GM13976 (cell line): Measurements from ENCODE around the gene TEX55.

ENCODE experiments used
- DNase-seq: peaks from one replicate; pipeline ENCODE4 v3.0.0; 2012; ENCODE audit warnings: low spot score
- CTCF ChIP-seq: IDR thresholded peaks from 2 replicates; pipeline ENCODE4 v1.5.1; 2012; ENCODE audit warnings: borderline replicate concordance, mild to moderate bottlenecking; ENCODE audit not compliant: insufficient read depth; ENCODE audit errors: extremely low read depth, missing control alignments, control extremely low read depth
- in situ Hi-C: fragments of 300-500 bp; cut with MboI; formaldehyde crosslinking; loops from one replicate; pipeline ENCODE4 v1.12.0; 2022; ENCODE audit warnings: low sequenced_read_pairs, mixed read lengths, inconsistent platforms; ENCODE audit not compliant: unreplicated experiment

TEX55 gene

GRCh38 chr3:119146578-119147375 is 812 bp downstream of the TEX55 start:
- in situ Hi-C loops: no loop called here

GRCh38 chr3:119147494-119147893 is 1.5 kb downstream of the TEX55 start:
- DNase-seq: no peak
- in situ Hi-C loops: no loop called here
- TF ChIP-seq CTCF: no peak

More at GRCh38 chr3:119146578-119147375, 812 bp downstream of the TEX55 start:
- no peak for TF ChIP-seq CTCF
- no peak for DNase-seq

DNA sequence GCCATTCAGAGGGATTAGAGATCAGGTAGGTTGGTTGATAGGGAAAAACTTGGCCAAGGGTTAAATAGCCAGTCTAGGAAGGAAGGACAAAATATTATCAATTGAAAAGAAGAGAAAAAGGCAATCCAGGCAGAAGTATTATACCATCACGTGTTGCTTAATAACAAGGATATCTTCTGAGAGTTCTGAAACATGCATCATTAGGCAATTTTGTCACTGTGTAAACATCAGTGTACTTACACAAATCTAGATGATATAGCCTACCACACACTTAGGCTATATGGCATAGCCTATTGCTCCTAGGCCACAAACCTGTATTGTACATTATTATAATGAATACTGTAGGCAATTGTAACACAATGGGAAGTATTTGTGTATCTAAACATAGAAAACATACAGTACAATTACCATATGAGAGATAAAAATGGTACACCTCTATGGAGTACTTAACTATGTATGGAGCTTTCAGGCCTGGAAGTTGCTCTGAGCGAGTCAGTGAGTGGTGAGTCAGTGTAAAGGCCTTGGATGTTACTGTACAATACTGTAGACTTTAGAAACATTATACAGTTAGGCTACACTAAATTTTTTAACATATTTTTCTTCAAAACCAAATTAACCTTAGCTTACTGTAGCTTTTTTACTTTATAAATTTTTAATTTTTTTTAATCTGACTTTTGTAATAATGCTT is 2.7 kb downstream of the TEX55 start:
- in situ Hi-C loops: no loop called here
- TF ChIP-seq CTCF: no peak
- no peak for DNase-seq

DNA sequence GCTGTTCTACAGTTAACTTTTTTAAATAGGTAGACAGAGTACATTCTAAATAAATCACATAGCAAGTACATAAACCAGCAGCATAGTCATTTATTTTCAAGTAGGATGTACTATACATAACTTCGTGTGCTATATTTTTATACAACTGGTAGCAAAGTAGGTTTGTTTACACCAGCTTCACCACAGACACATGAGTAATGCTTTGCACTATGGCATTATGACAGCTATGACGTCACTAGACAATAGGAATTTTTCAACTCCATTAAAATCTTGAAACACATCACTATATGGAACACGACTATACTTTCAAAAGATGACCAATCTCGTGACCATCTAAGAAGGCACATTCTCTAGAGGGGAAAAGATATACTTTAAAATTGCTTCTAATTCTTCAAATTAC is 3.5 kb downstream of the TEX55 start:
- no peak for DNase-seq
- no peak for TF ChIP-seq CTCF
- in situ Hi-C loops: no loop called here

- in situ Hi-C loops: no loop called here
- DNase-seq: no peak
- no peak for TF ChIP-seq CTCF
Observed at GRCh38 chr3:119156868-119157267, 10.9 kb downstream of the TEX55 start.

- no peak for DNase-seq
- in situ Hi-C loops: no loop called here
- no peak for TF ChIP-seq CTCF
Observed at GRCh38 chr3:119157971-119158370, 12.0 kb downstream of the TEX55 start.

- TF ChIP-seq CTCF: no peak
- in situ Hi-C loops: no loop called here
- DNase-seq: no peak
Observed at GRCh38 chr3:119160361-119160760, 14.4 kb downstream of the TEX55 start.
